OCI-LY1 (cell line): ENCODE results near the gene PLPP6.

Experiments
- H2AFZ ChIP-seq: fragments of 200-600 bp; sonication (generic), shearing (Covaris generic); 2 replicates; pipeline ENCODE4 v1.6.0; 2014; ENCODE audit warnings: antibody characterized with exemption, mild to moderate bottlenecking, low read length
- H3F3A ChIP-seq: fragments of 200-600 bp; sonication (generic), shearing (Covaris generic); 2 replicates; pipeline ENCODE4 v1.6.0; 2014; ENCODE audit warnings: mild to moderate bottlenecking, antibody characterized with exemption, low read length, moderate library complexity; ENCODE audit not compliant: insufficient read depth
- H3K27ac ChIP-seq: fragments of 200-600 bp; sonication (generic); 2 replicates; pipeline ENCODE4 v1.5.1; 2014; ENCODE audit warnings: low read length, mixed run types, mild to moderate bottlenecking, low read depth; ENCODE audit not compliant: poor library complexity, severe bottlenecking
- H3K27me3 ChIP-seq: fragments of 200-600 bp; sonication (generic); 2 replicates; pipeline ENCODE4 v1.6.0; 2014; ENCODE audit warnings: antibody characterized with exemption, mild to moderate bottlenecking, low read length, moderate library complexity; ENCODE audit not compliant: insufficient read depth
- H3K36me3 ChIP-seq: fragments of 200-600 bp; sonication (generic); 2 replicates; pipeline ENCODE4 v1.6.1; 2014; ENCODE audit warnings: mild to moderate bottlenecking, antibody characterized with exemption, low read length, moderate library complexity, mixed read lengths; ENCODE audit not compliant: insufficient read depth
- H3K4me1 ChIP-seq: fragments of 200-600 bp; sonication (generic); 2 replicates; pipeline ENCODE4 v1.5.1; 2014; ENCODE audit warnings: mild to moderate bottlenecking, low read length, moderate library complexity; ENCODE audit not compliant: insufficient read depth, severe bottlenecking
- H3K4me2 ChIP-seq: fragments of 200-600 bp; sonication (generic), shearing (Covaris generic); 2 replicates; pipeline ENCODE4 v1.6.1; 2014; ENCODE audit warnings: low read length
- H3K4me3 ChIP-seq: fragments of 200-600 bp; sonication (generic); 2 replicates; pipeline ENCODE4 v1.5.1; 2014; ENCODE audit warnings: low read length, low read depth, mild to moderate bottlenecking, mixed read lengths; ENCODE audit not compliant: poor library complexity, severe bottlenecking
- H3K79me2 ChIP-seq: fragments of 200-600 bp; shearing (Covaris generic); 2 replicates; pipeline ENCODE4 v1.6.1; 2016; ENCODE audit warnings: mixed run types, low read length, mixed read lengths; ENCODE audit not compliant: insufficient read depth
- H3K9ac ChIP-seq: fragments of 200-600 bp; sonication (generic), shearing (Covaris generic); 2 replicates; pipeline ENCODE4 v1.6.1; 2014; ENCODE audit warnings: mild to moderate bottlenecking, low read length, mixed read lengths
- H3K9me2 ChIP-seq: fragments of 200-600 bp; sonication (generic), shearing (Covaris generic); 2 replicates; pipeline ENCODE4 v1.6.1; 2014; ENCODE audit warnings: low read depth, mild to moderate bottlenecking, low read length, mixed read lengths
- H3K9me3 ChIP-seq: fragments of 200-600 bp; shearing (Covaris generic); 2 replicates; pipeline ENCODE4 v1.6.1; 2014; ENCODE audit warnings: low read length, mixed read lengths
- H4K20me1 ChIP-seq: fragments of 200-600 bp; sonication (generic), shearing (Covaris generic); 2 replicates; pipeline ENCODE4 v1.6.0; 2016; ENCODE audit warnings: mild to moderate bottlenecking, low read length; ENCODE audit not compliant: insufficient read depth
- EZH2 ChIP-seq: fragments of 200-600 bp; sonication (generic), shearing (Covaris generic); IDR thresholded peaks from 2 replicates; pipeline ENCODE4 v1.8.0; 2017; ENCODE audit warnings: borderline replicate concordance, mixed run types, mild to moderate bottlenecking, antibody characterized with exemption, low read length, moderate library complexity, mixed read lengths
- TF ChIP-seq, protein P1 (sequence below): fragments of 200-600 bp; sonication (generic), shearing (Covaris generic); IDR thresholded peaks from 2 replicates; pipeline ENCODE4 v1.5.1; 2017; ENCODE audit warnings: mild to moderate bottlenecking, antibody characterized with exemption, low read length, moderate library complexity, mixed read lengths

Gene PLPP6

DNA sequence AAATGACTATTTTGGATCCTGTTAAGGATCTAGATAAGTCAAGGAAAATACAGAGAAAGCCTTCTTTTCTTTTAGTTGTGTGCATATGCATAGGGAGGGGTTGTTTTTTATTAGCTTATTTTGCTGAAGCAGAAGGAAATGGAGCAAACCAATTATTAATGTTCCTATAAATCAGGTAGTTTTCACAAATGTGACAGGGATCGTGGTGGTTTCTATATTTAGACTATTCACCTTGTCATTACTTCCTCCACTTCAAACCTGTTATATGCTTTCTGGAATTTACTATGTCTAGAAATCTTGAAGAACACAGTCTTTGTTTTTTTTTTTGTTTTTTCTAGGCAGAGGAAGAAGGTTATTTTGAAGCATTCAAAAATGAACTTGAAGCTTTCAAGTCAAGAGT, 39.4 kb downstream of the PLPP6 start:
- H2AFZ ChIP-seq: no peak overlapping the region
- no peaks in the 10 kb centered on the region for H3F3A ChIP-seq
- H3K4me1 ChIP-seq: no peaks in the 10 kb centered on the region
- no peak overlapping the region for H3K9ac ChIP-seq
- H3K27ac ChIP-seq: no peak overlapping the region
- no peaks in the 10 kb centered on the region for H3K27me3 ChIP-seq
- no peak overlapping the region for H3K4me3 ChIP-seq
- no peaks in the 10 kb centered on the region for H3K9me2 ChIP-seq
- no peaks in the 10 kb centered on the region for H3K9me3 ChIP-seq
- H3K4me2 ChIP-seq: no peak overlapping the region
- H4K20me1 ChIP-seq: no peaks in the 10 kb centered on the region
- H3K36me3 ChIP-seq: peaks cover 75% of the 10 kb centered on the region
- H3K79me2 ChIP-seq: no peaks in the 10 kb centered on the region
- TF ChIP-seq, protein P1, sequence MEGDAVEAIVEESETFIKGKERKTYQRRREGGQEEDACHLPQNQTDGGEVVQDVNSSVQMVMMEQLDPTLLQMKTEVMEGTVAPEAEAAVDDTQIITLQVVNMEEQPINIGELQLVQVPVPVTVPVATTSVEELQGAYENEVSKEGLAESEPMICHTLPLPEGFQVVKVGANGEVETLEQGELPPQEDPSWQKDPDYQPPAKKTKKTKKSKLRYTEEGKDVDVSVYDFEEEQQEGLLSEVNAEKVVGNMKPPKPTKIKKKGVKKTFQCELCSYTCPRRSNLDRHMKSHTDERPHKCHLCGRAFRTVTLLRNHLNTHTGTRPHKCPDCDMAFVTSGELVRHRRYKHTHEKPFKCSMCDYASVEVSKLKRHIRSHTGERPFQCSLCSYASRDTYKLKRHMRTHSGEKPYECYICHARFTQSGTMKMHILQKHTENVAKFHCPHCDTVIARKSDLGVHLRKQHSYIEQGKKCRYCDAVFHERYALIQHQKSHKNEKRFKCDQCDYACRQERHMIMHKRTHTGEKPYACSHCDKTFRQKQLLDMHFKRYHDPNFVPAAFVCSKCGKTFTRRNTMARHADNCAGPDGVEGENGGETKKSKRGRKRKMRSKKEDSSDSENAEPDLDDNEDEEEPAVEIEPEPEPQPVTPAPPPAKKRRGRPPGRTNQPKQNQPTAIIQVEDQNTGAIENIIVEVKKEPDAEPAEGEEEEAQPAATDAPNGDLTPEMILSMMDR: no peak
- no peak for TF ChIP-seq EZH2

DNA sequence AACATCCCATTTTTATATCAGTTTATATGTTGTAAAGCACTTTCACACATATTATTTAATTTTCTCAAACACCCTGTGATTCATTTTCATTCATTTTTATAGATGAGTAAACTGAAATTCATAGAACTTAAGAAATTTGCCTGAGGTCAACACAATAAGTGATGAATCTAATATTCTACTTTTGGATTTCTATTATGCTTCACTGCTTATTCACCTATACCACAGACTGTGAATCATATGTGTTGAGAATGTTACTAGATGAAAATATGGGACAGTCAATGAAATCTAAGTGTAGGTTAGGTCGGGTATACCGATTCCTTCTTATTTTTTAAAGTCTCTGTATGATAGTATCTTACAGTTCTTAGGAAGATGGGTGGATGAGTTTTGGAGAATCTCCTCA, 42.0 kb downstream of the PLPP6 start:
- Histone ChIP-seq H3K36me3 (peaks cover 69% of the 10 kb centered on the region), H3K4me2 (no peak overlapping the region), H3F3A (no peaks in the 10 kb centered on the region), H2AFZ (no peak overlapping the region), H3K27ac (no peak overlapping the region), H3K9me3 (no peaks in the 10 kb centered on the region), H3K9me2 (no peaks in the 10 kb centered on the region), H3K27me3 (no peaks in the 10 kb centered on the region), H3K4me1 (no peaks in the 10 kb centered on the region), H3K79me2 (no peaks in the 10 kb centered on the region), H3K4me3 (no peak overlapping the region), H3K9ac (no peak overlapping the region), H4K20me1 (no peaks in the 10 kb centered on the region)
- no peak for TF ChIP-seq EZH2
- TF ChIP-seq, protein P1: no peak

DNA sequence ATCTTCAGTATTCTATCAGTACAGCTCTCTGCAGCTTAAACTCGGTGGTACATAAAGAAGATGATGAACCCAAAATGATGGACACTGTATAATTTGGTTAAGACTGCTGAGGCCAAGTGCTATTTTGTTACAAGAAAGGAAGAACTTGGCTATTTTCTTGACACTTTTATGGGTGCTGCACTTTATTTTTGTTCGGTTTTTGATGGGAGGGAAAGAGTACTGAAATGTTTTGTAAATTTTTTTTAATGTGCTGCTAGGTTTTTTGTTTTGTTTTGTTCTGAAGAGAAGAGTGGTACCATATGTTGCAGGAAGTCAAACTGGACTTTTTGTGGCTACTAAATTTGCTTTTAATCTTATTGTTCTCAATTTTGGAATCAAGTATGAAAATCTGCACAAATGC, 43.9 kb downstream of the PLPP6 start:
- Histone ChIP-seq H3K36me3 (peaks cover 77% of the 10 kb centered on the region), H3K9me2 (no peaks in the 10 kb centered on the region)

More for the DNA sequence above, 43.9 kb downstream of the PLPP6 start:
- H4K20me1 ChIP-seq: no peaks in the 10 kb centered on the region
- H3K4me1 ChIP-seq: no peaks in the 10 kb centered on the region
- no peak overlapping the region for H3K4me2 ChIP-seq
- H2AFZ ChIP-seq: no peak overlapping the region
- no peak overlapping the region for H3K4me3 ChIP-seq
- H3K27me3 ChIP-seq: no peaks in the 10 kb centered on the region
- no peak overlapping the region for H3K9ac ChIP-seq
- H3K27ac ChIP-seq: no peak overlapping the region
- H3K79me2 ChIP-seq: no peaks in the 10 kb centered on the region
- TF ChIP-seq EZH2: no peak
- TF ChIP-seq, protein P1: no peak
- H3K9me3 ChIP-seq: no peaks in the 10 kb centered on the region
- H3F3A ChIP-seq: no peaks in the 10 kb centered on the region
